WTC11 (cell line): ENCODE data around the gene DYNLL1.

Experiments
- CTCF ChIP-seq: fragments of 200-600 bp; IDR thresholded peaks from 2 replicates; pipeline ENCODE4 v1.8.0; 2022; ENCODE audit warnings: antibody characterized with exemption
- STAT6 ChIP-seq: sonication (generic); formaldehyde crosslinking; conservative IDR thresholded peaks from 2 replicates; pipeline ENCODE4 v1.8.1; 2023; ENCODE audit warnings: mild to moderate bottlenecking, low read depth, missing genetic modification reagents, moderate library complexity

- TF ChIP-seq CTCF = no peak
- TF ChIP-seq STAT6 (CRISPR knock-in tag) = no peak
Observed at GRCh38 chr12:120474616-120474960, 21.3 kb upstream of the DYNLL1 start.
